Measurements from ENCODE around the gene MCEMP1. TPM values are rescaled to one million over a fixed set of nuclear protein-coding genes. Genes with fewer than 3 reads are reported as not detected.

The MCEMP1 gene
- total RNA-seq, 2 experiments from 2014 or later: 0.22 TPM; not detected in 1

- H3K27ac ChIP-seq (ENCODE audit: low read depth, low read length, poor library complexity, severe bottlenecking): no peak overlapping the region
- H3K36me3 ChIP-seq (ENCODE audit: insufficient read depth, low read length): no peaks in the 10 kb centered on the region
- CTCF ChIA-PET (ENCODE audit: unreplicated experiment): no interaction called here
- BruUV-seq (replicated peaks): no TSS peak
- H3K4me2 ChIP-seq (ENCODE audit: low read length): no peak overlapping the region
- H3K9me2 ChIP-seq (ENCODE audit: insufficient read depth, low read length): no peaks in the 10 kb centered on the region
- no peaks in the 10 kb centered on the region for H3K79me2 ChIP-seq (ENCODE audit: insufficient read depth, low read depth, low read length)
- intact Hi-C loops (cut with micrococcal nuclease; ENCODE audit: unreplicated experiment): no loop called here
- H2AFZ ChIP-seq (ENCODE audit: low read length): no peak overlapping the region
- peaks cover 84% of the 10 kb centered on the region for H3K4me1 ChIP-seq (ENCODE audit: insufficient read depth, low read length, poor library complexity, severe bottlenecking)
- TF ChIP-seq EZH2phosphoT487 (IDR thresholded peaks at IDR 0.05; ENCODE audit: borderline replicate concordance, low read depth, low read length) (no peak), CTCF (conservative IDR thresholded peaks at IDR 0.05; ENCODE audit: low read length) (no peak)
- POLR2A ChIA-PET: no interaction called here
- DNase-seq (ENCODE audit: low spot score): no peak
- H3K4me3 ChIP-seq (ENCODE audit: low read depth, low read length, poor library complexity, severe bottlenecking): no peak overlapping the region
- no peaks in the 10 kb centered on the region for H3K9me3 ChIP-seq (ENCODE audit: low read length)
- H4K20me1 ChIP-seq (ENCODE audit: insufficient read depth, low read length): no peaks in the 10 kb centered on the region
Measured at GRCh38 chr19:7704280-7705060, 27.6 kb downstream of the MCEMP1 start.

GRCh38 chr19:7705387-7706187, 28.7 kb downstream of the MCEMP1 start:
- Histone ChIP-seq H3K9me2 (ENCODE audit: insufficient read depth, low read length) (no peaks in the 10 kb centered on the region), H3K9me3 (ENCODE audit: low read length) (no peaks in the 10 kb centered on the region), H3K79me2 (ENCODE audit: insufficient read depth, low read depth, low read length) (no peaks in the 10 kb centered on the region), H3K27ac (ENCODE audit: low read depth, low read length, poor library complexity, severe bottlenecking) (peak overlapping the region; percentile 51), H3K4me2 (ENCODE audit: low read length) (peak overlapping the region; percentile 47), H4K20me1 (ENCODE audit: insufficient read depth, low read length) (no peaks in the 10 kb centered on the region), H3K36me3 (ENCODE audit: insufficient read depth, low read length) (no peaks in the 10 kb centered on the region), H2AFZ (ENCODE audit: low read length) (peak overlapping the region; percentile 33; the same call in 1 of the 2 replicates), H3K4me1 (ENCODE audit: insufficient read depth, low read length, poor library complexity, severe bottlenecking) (peaks cover 75% of the 10 kb centered on the region), H3K4me3 (ENCODE audit: low read depth, low read length, poor library complexity, severe bottlenecking) (peak overlapping the region; percentile 18)
- TF ChIP-seq EZH2phosphoT487 (IDR thresholded peaks at IDR 0.05; ENCODE audit: borderline replicate concordance, low read depth, low read length) (no peak), CTCF (conservative IDR thresholded peaks at IDR 0.05; ENCODE audit: low read length) (no peak)
- peak; percentile 71 for DNase-seq (ENCODE audit: low spot score)
- ChIA-PET CTCF (ENCODE audit: unreplicated experiment) (no interaction called here), POLR2A (no interaction called here)
- intact Hi-C loops (cut with micrococcal nuclease; ENCODE audit: unreplicated experiment): no loop called here
- BruUV-seq (replicated peaks): no TSS peak
